NCI-H524 (cell line): ENCODE data around the gene ADAMTS8.
"Not testable (repeated sequence)": the region's sequence is repeated elsewhere in the genome, so short reads cannot be mapped to it uniquely, and the experiment has no call there.

Experiments used
- DNase-seq, 2 experiments: peaks; one replicate each; lab custom pipeline; 2025; lab: John Stamatoyannopoulos, UW

ADAMTS8 gene

DNA sequence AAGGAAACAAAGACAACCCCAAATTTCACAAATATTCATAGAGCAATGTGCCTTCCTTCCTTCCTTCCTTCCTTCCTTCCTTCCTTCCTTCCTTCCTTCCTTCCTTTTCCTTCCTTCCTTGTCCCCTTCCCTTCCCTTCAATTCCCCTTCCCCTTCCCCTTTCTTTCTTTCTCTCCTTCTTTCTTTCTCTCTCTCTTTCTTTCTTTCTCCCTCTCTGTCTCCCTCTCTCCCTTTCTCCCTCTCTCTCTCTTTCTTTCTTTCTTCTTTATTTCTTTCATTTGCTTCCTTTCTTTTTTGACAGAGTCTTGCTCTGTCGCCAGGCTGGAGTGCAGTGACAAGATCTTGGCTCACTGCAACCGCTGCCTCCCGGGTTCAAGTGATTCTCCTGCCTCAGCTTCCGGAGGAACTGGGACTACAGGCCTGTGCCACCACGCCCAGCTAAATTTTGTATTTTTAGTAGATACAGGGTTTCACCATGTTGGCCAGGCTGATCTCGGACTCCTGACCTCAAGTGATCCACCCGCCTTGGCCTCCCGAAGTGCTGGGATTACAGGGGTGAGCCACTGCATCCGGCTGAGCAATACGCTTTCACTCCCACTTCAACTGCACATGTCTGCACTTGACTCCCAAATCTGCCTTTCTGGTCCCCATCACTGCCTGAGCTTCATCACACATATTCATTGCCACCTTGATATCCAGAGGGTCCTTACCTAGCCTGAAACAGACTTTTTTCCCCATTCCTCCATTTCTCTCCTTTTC is 10.2 kb upstream of the ADAMTS8 start:
- not testable (repeated sequence) for DNase-seq

DNA sequence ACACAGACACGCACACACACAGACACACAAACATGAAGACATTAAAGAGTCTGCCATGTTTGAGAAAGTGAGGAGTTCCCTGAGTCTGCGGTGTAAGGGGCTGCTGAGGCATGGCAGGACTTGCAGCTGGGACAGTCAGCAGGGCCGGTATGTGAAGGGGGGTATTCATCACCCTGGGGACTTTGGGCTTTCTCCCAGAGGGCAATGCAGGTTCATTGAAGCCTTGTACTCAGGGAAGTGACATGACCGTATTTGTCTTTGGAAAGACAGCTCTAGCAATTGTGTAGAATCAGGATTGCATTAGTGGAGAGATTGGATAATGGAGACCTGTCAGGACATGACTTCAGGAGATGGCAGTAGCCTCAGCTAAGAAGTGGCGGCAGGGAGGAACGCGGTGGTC is 9.4 kb upstream of the ADAMTS8 start:
- DNase-seq, result no peak

DNA sequence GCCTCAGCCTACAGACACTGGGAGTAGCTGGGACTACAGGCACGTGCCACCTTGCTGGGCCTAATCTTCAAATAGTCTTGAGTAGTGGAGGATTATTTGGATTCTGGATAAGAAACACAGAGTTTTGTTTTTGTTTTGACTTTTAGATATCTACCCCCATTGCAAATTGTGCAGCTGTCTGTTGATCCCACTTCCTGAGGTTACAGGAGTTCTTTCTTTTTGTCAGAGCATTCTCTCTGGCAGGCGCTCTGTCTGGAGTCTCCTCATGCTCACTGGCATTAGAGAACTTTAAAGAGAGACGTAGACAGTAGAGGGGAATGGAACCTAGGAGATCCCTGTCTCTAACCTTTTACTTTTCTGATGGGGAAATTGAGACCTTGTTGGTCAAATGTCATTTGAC is 7.8 kb upstream of the ADAMTS8 start:
- no peak for DNase-seq

DNA sequence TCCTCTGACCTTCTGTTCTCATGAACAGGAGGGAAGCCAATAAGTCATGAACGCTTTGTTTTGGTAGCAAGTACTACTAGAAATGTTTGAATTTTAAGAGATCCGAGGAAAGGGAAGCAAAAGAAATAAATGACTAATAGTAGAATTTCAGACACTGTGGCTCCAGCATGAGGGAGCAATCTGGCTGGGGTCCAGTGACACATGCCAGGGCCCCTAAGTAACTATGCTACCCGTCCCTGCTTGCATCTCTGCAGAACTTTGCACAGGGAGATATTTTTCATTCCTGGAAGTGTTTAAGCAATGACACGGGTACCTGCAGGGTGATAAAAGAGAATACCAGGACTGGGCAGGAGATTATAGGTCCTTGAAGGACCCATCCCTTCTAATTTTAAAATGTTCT is 7.3 kb upstream of the ADAMTS8 start:
- no peak for DNase-seq

DNA sequence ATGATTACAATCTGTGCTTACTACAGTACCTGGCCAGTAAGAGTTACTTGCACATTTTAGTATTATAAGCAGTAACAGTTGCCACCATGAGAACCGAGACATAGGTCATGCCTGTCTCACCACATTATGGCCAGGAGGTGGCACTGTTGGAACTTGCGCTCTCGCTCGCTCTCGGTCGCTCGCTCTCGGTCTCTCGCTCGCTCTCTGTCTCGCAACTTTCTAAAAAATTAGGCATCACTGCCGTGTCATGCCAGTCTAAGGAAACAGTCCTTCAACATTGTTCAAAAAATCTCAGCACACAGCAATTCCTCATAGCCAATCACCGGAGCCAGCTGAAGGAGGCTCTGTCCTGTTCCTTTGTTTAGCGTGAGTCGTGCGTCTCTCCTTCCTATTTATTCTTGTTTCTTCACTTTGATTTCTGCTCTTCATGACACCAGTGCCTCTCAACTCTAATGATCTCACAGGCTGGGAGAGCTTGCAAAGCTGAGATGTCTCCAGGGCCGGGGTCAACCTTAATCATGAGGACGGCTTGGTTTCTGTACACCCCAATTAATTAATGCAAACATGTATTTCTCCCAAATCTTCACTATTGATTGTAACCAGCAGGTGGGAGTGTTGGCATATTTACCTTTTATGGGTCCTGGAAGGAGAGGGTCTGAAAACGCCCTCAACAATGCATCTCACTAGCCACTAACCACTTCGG is 6.3 kb upstream of the ADAMTS8 start:
- peak; percentile 65 to 80 for DNase-seq

DNA sequence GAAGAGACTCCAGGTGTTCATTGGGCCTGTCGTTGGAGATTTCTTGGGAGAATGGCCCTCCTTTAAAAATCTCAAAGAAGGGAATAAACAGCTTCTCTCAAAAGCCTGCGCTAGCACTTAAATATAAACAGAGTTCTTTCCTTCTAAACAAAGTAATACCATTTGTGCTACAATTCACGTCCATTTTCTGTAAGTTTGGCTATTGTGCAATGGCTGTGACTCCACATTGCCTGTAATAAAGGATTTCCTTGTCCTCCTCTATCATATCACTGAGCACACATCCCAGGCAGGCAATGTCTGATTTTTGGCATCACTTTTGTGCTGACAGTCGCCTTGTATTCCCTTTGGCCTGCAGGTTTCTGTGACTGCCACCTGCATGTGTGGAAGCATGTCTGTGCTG is 4.9 kb upstream of the ADAMTS8 start:
- no peak for DNase-seq

GRCh38 chr11:130431801-130432200 is 3.4 kb upstream of the ADAMTS8 start:
- DNase-seq, result no peak

DNA sequence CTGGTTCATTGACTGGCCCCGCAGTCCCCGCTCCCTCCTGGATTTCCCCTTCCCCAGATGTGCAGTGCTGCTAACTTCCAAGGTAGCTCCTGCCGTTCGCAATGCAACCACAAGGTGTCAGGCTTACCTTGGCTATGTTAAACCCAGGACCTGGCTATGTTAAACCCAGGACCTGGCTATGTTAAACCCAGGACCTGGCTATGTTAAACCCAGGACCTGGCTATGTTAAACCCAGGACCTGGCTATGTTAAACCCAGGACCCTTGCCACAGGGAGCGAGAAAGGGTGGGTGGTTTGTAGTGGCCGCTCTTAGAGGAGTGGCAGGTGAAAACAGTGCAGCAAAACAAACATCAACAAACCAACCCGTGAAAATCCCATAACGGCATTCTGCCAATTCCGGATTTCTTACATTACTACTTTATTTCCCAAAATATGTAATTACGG is 2.9 kb upstream of the ADAMTS8 start:
- DNase-seq, result peak; percentile 10 to 76

DNA sequence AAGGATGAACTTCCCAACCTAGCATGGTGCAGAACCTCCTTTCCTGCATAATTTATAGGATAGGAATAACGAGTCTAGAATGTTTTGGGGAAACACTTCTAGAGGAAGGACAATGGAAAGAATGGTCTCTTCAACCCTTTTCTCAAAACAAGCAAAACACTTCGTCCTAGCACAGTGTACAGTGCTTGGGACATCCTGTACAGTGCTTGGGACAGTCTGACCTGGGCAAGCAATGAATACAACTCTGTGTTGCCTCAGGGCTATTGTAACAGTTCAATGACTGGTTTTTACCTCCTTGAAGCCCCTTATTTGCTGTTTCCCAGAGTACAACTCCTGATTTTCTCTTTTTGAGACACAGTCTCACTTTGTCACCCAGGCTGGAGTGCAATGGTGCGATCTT is 1.6 kb upstream of the ADAMTS8 start:
- DNase-seq, result no peak

- DNase-seq, result peak in 1 of 2 experiments; percentile 8
Measured at GRCh38 chr11:130429120-130429681, 792 bp upstream of the ADAMTS8 start.

GRCh38 chr11:130427581-130428315 is 661 bp downstream of the ADAMTS8 start:
- peak in 1 of 2 experiments; percentile 59 for DNase-seq

DNA sequence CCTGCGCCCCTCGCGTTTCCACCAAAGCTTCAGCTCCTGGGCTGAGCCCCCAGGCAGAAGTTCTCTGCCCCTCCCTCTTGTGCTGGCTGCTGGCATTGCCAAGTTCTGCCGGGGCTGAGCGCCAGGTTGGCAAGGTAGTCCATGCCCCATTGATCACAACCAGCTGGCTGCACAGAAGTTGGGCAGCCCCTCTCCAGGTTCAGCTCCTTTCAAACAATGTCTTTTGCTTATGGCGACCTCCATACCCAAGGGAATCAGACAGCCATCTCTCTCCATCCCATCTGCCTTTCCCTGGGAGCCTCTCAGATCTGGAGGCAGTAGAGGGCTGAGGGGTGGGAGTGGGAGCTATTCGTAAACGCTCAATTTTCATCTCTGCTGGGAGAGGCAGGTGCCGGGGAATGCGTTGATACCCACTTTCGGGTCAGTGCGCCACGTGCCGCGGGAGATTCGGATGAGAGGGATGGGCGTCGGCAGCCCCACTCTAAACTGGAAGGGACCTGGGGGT is 1.5 kb downstream of the ADAMTS8 start:
- peak; percentile 34 to 48 for DNase-seq

GRCh38 chr11:130426223-130426836 is 2.1 kb downstream of the ADAMTS8 start:
- DNase-seq, result no peak

- no peak for DNase-seq
Measured at GRCh38 chr11:130425156-130425555, 3.3 kb downstream of the ADAMTS8 start.

- no peak for DNase-seq
Measured at GRCh38 chr11:130424613-130425140, 3.7 kb downstream of the ADAMTS8 start.

- DNase-seq, result no peak
Measured at GRCh38 chr11:130423541-130424142, 4.8 kb downstream of the ADAMTS8 start.

DNA sequence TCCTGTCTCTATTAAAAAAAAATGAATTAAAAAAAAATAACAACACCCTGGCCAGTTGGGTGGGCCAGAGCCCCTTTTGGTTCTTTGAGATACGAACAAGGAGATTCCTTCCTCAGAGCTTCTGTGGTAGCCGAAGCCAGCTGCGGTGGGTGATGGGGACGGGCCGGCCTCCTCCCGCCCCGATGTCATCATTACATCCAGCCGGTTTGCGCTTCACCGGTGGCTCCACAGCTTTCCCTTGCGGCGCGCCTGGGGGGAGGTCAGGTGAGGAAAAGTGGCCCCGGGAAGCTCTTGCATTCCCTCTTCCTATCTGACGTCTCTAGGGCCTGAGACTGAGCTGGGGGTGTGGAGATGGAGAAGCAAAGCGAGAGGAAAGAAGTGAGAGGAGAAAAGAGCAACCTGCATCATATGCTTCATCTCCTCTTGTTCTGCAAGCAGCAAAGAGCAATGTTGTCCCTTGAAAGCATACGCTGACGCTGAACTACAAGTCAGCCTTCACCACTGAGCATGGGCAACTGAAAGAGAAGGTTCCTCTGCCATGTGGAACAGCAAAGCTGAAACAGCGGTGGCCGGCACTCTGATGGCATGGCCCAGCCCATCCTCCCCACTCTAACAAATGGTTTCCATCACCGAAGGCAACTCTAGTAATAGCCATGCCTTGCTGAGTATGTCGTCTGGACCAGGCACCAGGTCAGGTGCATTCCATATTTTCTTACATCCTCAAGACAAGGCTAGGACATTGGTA is 6.0 kb downstream of the ADAMTS8 start:
- no peak for DNase-seq

DNA sequence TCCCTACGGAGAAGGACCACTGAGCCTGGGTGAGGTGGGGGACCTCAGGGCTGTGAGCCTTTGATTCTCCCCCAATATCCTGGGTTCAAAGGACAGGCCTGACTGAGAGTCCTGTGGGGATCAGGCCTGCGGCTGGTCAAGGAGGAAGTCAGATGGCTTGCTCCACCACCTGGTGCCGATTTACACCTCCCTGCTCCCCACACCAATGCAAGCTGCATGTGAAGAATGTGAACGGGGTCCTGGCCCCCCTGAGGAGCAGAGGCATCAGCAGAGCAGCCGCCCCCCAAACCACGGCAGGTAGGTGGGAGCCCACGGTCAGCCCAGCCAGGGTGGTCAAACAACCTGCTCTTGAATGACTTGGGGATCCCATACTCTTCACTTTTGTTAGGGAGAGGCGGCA is 6.7 kb downstream of the ADAMTS8 start:
- DNase-seq, result no peak

- no peak for DNase-seq
Measured at GRCh38 chr11:130421199-130421585, 7.2 kb downstream of the ADAMTS8 start.

GRCh38 chr11:130420478-130421198 is 7.8 kb downstream of the ADAMTS8 start:
- DNase-seq, result no peak
